ENCODE results near the gene MLX. TPM values are rescaled to one million over a fixed set of nuclear protein-coding genes. Genes with fewer than 3 reads are reported as not detected.
"Not testable (repeated sequence)": the region's sequence is repeated elsewhere in the genome, so short reads cannot be mapped to it uniquely, and the experiment has no call there.

The MLX gene
- total RNA-seq, 1 experiment from 2014 or later: 50.9 TPM

DNA sequence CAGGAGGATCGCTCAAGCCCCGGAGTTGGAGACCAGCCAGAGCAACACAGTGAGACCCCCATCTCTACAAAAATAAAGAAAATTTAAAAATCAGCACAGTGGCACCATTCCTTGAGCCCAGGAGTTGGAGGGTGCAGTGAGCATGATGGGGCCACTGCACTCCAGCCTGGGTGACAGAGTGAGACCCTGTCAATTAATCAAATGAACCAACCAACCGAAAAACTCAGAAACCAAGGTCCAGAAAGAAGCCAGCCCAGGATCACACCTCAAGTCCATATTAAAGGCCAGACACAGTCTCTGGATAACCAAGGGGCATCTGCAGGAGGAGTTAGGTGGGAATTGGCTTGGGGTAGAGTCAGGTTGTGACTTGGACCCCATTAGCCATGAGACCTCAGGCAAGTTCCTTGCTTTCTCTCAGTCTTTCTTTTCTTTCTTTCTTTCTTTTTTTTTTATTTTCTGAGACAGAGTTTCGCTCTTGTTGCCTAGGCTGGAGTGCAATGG lies 11.7 kb upstream of the MLX start:
- no peak for DNase-seq (ENCODE audit: low read depth)

DNA sequence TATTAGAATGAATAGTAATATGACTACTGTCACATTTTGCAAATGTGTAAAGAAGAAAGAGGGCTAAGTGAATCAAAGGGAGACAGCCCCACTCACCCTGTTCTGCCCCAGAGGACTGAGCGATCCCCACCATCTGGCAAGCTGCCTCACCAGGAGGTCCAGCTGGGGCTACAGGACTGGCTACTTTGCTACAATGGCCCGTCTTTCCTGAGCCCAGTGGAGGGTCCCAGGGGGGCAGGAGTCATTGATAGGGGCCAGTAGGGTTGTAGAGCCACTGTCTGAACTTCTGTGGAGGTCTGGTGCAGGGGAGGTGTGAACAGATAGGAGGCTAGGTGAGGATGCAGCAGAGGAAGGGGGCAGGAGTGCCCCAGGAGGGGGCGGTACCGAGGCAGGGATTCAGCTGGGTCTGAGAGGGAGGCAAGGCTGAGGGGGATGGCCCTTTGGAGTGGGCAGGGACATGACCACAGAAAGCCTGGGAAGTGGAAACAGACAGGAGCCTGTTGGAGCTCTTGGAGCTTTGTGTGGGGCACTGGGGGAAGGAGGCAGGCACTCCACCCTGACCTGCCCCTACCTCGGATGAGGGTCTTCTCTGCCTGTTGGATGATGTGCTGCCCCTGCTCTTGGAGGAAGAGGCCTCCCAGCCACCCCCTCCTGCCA lies 10.8 kb upstream of the MLX start:
- not testable (repeated sequence) for DNase-seq (ENCODE audit: low read depth)

DNA sequence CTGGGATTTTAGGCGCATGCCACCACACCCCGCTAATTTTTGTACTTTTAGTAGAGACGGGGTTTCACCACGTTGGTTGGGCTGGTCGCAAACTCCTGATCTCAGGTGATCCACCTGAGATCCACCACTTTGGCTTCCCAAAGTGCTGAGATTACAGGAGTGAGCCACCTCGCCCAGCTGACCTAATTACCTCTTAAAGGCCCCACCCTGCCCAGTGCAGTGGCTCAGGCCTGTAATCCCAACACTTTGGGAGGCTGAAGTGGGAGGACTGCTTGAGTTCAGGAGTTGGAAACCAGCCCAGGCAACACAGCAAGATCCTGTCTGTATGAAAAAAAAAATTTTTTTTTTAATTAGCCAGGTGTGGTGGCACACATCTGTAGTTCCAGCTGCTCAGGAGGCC lies 7.8 kb upstream of the MLX start:
- DNase-seq (ENCODE audit: low read depth): no peak

DNA sequence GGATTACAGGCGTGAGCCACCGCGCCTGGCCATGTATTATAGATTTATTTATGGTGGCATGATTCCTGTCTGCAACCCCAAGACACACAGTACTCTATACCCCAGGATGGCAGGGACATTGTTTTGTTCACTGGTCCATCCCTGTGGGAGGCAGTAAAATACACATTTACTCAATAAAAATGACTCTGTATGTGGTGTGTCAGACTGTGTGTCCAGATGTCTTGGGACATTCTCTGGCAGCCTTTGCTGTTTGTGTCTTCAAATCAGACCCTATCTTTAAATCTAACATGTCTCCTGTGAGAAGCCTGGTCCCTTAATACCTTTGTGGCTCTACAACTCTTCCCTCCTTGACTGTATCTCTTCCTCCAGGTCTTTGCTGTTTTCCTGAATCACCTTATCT lies 6.7 kb upstream of the MLX start:
- no peak for DNase-seq (ENCODE audit: low read depth)

DNA sequence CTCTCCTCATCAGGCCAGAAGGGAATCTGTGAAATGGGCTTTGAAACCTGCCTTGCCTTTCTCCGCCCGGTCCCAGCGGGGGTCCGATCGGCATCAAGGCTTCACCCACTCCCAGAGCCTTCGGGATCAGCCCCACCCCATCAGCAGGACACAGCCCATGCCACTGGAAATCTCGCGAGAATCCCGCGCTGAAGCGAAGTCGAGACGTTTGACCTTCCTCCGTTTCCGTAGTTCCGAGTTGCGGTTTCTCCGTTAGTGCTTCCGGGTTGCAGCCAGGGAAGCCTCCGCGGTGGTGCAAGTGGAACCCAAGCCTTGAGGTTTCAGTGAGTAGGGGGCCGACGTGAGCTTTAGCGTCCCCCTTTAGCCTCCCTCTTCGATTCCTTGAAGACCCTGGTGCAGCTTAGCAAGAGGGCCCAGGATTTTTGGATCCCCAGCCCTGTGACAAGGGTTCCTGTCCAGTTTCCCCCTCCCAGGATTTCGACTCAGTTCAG lies 5.0 kb upstream of the MLX start, which contains the start of gene COASY:
Gene COASY, plus strand, starts transcription at position 252 of the 491 bp plus-strand sequence. CDS start 475 bp downstream, outside the sequence.
- peak; percentile 97 for DNase-seq (ENCODE audit: low read depth)

DNA sequence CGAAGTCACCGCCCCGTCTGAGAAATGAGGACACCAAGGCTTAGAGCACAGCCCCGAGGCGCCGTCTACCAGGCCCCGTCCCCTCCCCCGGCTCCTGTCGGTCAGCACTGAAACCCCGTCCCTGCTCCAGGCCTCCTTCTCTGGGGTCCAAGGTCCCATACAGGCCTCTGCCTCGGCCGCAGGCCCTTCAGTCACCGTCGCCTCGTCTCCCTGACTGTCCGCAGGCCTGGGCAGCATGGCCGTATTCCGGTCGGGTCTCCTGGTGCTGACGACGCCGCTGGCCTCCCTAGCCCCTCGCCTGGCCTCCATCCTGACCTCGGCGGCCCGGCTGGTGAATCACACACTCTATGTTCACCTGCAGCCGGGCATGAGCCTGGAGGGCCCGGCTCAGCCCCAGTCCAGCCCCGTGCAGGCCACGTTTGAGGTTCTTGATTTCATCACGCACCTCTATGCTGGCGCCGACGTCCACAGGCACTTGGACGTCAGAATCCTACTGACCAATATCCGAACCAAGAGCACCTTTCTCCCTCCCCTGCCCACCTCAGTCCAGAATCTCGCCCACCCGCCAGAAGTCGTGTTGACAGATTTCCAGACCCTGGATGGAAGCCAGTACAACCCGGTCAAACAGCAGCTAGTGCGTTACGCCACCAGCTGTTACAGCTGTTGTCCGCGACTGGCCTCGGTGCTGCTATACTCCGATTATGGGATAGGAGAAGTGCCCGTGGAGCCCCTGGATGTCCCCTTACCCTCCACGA lies 4.3 kb upstream of the MLX start:
- DNase-seq (ENCODE audit: low read depth): peak; percentile 39

DNA sequence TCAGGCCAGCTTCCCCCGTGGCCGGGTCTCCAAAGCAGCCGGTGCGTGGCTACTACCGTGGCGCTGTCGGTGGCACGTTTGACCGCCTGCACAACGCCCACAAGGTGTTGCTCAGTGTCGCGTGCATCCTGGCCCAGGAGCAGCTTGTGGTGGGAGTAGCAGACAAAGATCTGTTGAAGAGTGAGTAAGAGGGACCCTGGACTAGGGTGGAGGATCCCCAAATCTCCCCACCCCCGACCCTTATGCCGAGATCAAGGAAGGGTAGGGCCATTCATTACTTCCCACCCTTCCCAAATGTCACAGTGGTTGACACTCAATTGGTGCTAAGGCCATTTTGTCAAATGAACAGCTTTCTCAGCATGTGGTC lies 3.8 kb upstream of the MLX start:
- no peak for DNase-seq (ENCODE audit: low read depth)

DNA sequence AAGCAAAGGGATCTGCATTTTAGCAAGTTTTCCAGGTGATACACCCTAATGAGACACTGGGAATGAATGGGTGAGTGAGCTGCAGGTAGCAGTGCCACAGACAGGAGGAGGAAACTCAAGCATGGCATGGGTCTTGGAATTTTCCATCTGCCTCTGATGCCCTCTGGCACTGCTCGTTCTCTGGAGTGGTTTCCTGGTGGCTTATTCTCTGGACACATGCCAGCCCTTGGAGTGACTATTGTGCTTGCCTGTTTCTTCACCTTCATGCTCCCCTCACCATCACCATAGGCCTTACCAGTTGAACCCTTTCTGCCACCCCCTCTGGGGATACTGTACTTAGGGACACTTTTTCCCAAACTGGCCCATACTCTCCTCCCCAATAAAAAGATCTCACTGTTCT lies 3.4 kb upstream of the MLX start:
- peak; percentile 35 for DNase-seq (ENCODE audit: low read depth)

DNA sequence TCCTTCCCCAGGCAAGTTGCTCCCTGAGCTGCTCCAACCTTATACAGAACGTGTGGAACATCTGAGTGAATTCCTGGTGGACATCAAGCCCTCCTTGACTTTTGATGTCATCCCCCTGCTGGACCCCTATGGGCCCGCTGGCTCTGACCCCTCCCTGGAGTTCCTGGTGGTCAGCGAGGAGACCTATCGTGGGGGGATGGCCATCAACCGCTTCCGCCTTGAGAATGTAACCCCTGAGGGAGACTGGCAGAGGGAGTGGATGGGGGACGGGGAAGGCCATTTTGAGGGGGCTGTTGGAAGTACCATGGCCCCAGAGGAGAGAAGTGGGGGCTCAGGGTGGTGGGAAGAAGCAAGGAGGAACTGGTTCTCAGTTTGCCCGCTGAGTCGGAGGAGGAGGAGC lies 3.0 kb upstream of the MLX start:
- no peak for DNase-seq (ENCODE audit: low read depth)

DNA sequence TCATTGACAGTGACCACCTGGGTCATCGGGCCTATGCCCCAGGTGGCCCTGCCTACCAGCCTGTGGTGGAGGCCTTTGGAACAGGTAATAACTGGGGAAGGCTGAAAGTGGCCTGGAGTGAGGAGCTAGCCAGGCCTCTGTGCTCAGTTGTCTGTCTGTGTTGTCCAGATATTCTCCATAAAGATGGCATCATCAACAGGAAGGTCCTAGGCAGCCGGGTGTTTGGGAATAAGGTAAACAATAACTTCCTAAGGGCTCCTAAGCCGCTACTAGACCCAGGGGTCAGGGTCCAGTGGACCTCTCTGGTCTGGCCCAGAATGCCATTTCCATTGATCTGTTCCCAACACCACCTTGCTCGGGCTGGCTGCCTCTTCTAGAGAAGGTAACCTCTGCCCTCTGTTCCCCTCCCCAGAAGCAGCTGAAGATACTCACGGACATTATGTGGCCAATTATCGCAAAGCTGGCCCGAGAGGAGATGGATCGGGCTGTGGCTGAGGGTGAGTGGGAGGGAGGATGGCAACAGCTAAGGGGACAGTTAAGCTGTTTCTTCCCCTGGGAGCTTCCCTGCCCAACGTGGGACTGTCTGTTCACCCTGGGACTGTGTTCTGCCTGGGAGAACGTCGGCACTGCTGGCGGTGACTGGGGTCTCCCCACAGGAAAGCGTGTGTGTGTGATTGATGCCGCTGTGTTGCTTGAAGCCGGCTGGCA lies 1.9 kb upstream of the MLX start:
- DNase-seq (ENCODE audit: low read depth): no peak

DNA sequence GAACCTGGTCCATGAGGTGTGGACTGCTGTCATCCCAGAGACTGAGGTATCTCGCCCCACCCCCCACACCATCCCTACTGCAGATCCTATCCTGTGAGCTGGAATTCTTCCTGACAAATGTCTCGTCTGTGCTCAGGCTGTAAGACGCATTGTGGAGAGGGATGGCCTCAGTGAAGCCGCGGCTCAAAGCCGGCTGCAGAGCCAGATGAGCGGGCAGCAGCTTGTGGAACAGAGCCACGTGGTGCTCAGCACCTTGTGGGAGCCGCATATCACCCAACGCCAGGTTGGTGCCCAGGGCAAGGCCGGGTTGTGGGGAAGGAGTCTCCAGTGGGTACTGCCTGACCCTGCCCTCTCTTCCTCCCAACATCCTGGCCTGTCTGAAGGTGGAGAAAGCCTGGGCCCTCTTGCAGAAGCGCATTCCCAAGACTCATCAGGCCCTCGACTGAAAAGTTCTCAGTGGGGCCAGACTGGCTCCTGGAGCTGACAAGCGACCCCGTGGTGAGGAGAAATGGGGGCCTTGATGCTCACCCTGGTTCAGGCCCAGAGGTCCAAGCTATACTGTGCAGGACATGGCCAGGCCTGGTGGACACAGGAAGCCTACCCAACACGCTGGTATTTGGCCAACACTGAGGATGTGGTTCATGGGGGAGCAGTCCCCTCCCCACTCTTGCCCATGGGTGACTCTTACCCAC lies 1.2 kb upstream of the MLX start:
- no peak for DNase-seq (ENCODE audit: low read depth)

DNA sequence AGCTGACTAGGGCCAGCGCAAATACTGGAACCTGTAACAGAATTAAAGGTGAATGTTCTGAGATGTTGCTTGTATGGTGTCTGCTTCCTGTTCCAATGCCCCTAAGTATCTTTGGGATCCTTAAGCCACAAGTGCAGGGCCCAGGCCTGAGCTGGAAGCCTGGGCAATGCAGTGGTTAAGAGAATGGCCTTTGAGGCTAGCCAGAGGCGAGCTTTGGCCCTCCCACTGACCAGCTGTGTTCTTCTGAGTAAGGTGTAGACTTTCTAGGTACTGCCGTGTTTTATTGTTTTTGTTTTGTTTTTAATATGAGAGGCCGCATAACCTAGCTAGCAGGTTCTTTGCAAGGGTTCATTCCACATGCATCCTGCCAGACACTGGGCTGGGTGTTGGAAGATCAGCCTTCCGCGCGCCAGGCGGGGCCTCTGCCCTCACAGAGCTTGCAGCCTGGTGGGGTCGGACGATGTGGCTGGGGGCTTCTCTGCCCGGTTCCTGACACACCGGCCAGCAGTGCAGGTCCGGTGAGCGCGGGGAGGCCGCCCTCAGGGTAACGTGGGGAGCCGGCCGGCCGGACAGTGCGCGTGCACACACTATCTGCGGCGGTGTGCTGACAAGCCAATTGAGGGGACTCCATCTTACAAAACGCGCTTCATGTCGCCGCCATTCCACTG lies 551 bp upstream of the MLX start:
- no peak for DNase-seq (ENCODE audit: low read depth)

DNA sequence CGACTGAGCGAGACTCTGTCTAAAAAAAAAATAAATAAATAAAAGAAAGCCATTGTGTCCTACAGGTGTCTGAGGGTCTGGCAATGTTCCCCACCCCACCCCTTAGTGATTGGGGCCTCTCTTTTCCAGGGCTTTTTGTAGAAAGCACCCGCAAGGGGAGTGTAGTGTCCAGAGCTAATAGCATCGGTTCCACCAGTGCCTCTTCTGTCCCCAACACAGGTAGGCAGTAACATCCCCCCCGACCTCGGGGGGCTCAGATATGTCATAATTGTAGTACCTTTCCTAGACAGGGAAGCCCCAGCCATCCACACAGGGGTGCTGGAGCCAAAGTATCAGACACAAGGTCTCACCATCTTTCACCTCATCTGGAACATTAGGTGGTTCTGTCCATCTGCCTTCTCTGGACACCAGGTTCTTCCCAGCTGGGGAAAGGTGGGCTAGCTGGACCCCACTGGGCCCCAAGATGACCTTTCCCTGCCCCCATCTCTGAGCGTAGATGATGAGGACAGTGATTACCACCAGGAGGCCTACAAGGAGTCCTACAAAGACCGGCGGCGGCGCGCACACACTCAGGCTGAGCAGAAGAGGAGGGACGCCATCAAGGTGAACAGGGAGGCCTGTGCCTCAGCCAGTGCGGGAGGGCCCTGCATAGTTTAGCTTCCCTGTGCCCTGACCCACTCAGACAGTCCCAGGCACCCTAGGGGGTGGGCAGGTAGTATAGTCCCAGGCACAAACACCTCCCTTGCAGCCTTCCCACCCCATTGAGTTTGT lies 1.6 kb downstream of the MLX start:
- no peak for DNase-seq (ENCODE audit: low read depth)

DNA sequence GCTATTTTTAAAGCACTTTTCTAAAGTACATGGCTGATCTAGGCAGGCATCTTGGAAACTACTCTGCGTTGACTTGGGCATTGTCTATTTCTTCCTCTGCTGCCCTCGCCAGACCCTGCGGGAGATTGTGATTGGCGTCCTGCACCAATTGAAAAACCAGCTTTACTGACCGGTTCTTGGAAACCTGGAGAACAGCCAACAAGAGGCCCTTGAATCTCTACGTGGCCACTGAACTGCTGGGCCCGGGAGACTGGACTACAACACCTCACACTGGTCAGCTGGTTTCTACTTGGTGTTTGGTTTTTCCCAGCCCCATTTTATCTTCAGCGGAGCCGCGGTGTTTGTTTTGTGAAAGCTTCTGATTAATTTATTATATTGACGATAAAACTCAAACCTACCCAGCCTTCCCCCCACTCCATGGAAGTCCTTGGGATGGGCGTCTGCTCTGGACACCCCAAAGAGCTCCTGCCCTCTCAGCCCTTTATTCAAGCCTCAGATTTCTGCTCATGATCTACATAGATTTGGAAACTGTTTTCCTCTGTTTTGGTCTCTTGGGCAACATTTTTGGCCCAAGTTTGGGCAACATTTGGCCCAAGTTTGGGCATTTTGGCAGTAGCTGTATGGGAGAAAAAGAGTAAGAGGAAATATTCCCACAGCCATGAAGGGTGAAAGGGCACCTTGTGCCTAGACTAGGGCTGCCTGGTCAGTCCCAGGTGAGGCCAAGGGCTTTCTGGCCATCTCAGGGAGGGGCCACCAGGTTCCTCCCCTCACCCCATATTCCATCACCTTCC lies 4.7 kb downstream of the MLX start:
- no peak for DNase-seq (ENCODE audit: low read depth)

DNA sequence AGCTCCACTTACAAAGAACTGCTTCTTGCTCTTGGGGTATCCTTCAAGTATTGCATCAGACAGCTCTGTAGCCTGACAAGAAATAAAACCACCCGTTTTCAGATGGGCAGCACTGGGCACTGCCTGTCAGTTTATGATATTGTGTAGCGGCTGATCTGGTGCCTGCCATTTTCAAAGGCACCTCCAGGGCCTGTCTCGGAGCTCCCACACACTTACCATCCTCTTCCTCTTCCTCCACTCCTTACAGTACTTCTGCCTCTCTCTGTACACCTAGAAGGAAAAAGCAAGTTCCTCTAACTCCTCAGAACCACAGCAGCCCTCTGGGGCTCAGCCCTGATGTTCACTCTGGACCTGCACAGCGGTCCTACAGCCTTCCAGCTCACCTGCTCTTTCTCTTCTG lies 6.2 kb downstream of the MLX start:
- no peak for DNase-seq (ENCODE audit: low read depth)

DNA sequence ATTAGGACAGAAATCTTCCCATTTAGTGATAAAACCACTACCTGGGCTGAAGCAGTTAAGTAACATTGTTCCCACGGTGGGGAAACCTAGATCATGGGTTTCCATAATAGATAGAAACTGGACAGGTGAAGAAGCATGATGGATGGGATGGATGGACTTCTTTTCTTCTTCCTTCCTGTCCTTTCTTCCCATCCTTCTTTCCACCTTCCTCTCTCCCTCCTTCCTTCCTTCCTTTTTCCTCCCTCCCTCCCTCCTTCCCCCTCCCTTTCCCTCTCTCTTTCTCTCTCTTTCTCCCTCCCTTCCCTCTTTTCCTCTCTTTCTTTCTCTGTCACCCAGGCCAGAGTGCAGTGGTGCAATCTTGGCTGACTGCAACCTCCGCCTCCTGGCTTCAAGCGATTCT lies 7.6 kb downstream of the MLX start:
- DNase-seq (ENCODE audit: low read depth): no peak

DNA sequence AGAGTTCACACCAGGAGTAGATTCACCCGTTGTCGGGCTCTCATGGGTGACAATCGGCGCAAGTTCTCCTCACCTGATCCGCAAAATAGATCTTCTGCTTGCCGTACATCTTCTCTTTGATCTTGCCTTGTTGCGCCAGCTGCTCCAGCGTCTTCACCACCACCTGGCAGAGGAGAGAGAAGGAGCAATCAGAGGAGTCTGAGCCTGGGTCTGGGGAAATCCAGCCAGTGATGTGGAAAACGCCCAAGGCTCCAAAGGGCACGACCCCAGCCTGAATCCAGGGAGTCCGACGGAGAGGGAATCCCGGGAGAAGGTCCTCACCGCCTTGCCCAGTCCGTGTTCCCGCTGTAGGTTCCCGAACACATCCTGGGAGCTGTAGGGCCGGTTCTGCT lies 10.2 kb downstream of the MLX start:
- no peak for DNase-seq (ENCODE audit: low read depth)

DNA sequence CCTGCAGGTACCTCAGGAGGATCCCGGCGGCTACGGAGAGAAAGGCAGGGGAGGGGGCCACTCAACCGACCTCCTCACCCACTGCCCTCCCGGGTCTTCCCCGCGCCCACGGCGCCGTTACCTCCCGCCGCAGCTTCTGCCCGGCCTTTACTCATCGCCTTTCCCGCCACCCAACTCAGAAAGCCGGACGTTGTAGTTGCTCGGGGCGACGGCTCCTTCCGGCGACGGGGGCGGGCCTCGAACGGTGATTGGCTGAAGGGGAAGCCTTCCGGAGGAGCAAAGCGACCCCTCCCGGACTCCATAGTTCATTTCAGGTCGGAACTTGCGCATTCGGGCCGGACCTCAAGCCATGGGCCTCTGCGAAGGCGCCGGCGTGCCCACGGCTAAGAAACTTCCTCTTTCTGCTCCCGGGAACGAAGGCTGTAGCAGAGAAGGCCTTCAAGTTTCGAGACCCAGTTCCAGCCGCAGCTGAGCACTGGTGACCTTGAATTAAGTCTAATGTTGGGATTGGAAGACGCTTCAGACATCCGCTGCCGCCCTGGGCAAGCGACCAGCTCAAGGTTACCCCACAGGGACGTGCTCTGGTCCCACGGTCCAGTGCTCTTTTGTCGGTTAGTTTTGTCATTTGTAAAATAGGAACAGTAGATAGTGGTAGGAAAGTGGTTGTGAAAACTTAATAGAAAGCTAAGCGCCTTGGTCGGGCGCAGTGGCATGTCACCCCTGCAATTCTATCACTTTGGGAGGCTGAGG lies 10.8 kb downstream of the MLX start, which contains the start of gene PSMC3IP:
Gene PSMC3IP, minus strand, starts transcription at position 198 of the 750 bp plus-strand sequence. Its CDS starts 43 bp downstream, at position 155.
- peak; percentile 92 for DNase-seq (ENCODE audit: low read depth)
